Tibial nerve (tissue), 4 donors: ENCODE measurements around the gene GALNT12. TPM values are rescaled to one million over a fixed set of nuclear protein-coding genes. Genes with fewer than 3 reads are reported as not detected.

Experiments used
- DNase-seq, 2 donors: peaks; one replicate each; pipeline ENCODE4 v3.0.0-alpha.2; 2019; ENCODE audit warnings: low spot score in 2 of 2
- H3K27ac ChIP-seq, 4 donors: fragments of 200-600 bp; sonication (generic) in 3 of 4; one replicate each; pipeline ENCODE4 v1.5.1; 2017 to 2019; ENCODE audit warnings: mild to moderate bottlenecking in 1 of 4
- H3K27me3 ChIP-seq, 2 donors: fragments of 200-600 bp; sonication (generic) in 1 of 2; one replicate each; pipeline versions ENCODE4 v1.5.1 to v1.6.0; 2017 to 2019
- H3K36me3 ChIP-seq, 3 donors: fragments of 200-600 bp; sonication (generic); one replicate each; pipeline ENCODE4 v1.5.1; 2018 to 2019
- H3K4me1 ChIP-seq, 4 donors: fragments of 200-600 bp; sonication (generic) in 3 of 4; one replicate each; pipeline ENCODE4 v1.5.1; 2017 to 2019
- H3K4me3 ChIP-seq, 4 donors: fragments of 200-600 bp; sonication (generic) in 3 of 4; one replicate each; pipeline ENCODE4 v1.5.1; 2017 to 2019; ENCODE audit warnings: mild to moderate bottlenecking in 1 of 4, moderate library complexity in 1 of 4
- H3K9me3 ChIP-seq, 4 donors: fragments of 200-600 bp; sonication (generic) in 3 of 4; one replicate each; pipeline ENCODE4 v1.5.1; 2017 to 2019
- CTCF ChIP-seq, 5 experiments: fragments of 200-600 bp in 3 of 5; fragments of 450-650 bp in 2 of 5; sonication (generic) in 3 of 5; IDR thresholded peaks; one replicate each; pipeline ENCODE4 v1.5.1; 2016 to 2019; ENCODE audit warnings: antibody characterized with exemption in 5 of 5, mild to moderate bottlenecking in 3 of 5, moderate library complexity in 2 of 5
- EP300 ChIP-seq, 2 donors: sonication (generic); formaldehyde crosslinking; IDR thresholded peaks; one replicate each; pipeline ENCODE4 v1.6.1; 2017; ENCODE audit warnings: antibody characterized with exemption in 2 of 2, mild to moderate bottlenecking in 1 of 2
- POLR2A ChIP-seq, 2 donors: fragments of 450-650 bp; IDR thresholded peaks; one replicate each; pipeline ENCODE4 v1.6.1; 2017; ENCODE audit warnings: antibody characterized with exemption in 2 of 2, mild to moderate bottlenecking in 2 of 2, moderate library complexity in 2 of 2
- WGBS, 2 donors: methylation state at CpG; one replicate each; pipeline ENCODE4 v1.1.5; 2018; 5-methylcytosine and 5-hydroxymethylcytosine counted together
- total RNA-seq, 4 donors: library from RNA; depleted of rRNA; stranded (reverse); fragments of >200 nt; gene quantifications; one replicate each; pipeline ENCODE4 v1.1.0, GENCODE V29; 2016

Gene GALNT12
- total RNA-seq, 4 donors from 2014 or later, result 1.8 to 6.0 (median 3.5) TPM

- no peak for TF ChIP-seq CTCF (IDR thresholded peaks at IDR 0.05)
- no peak for TF ChIP-seq EP300 (IDR thresholded peaks at IDR 0.05)
- 91 to 92% methylated on average over 2 of the region's 2 CpGs for WGBS, 2 donors
These were observed 40.9 kb upstream of the GALNT12 start for GRCh38 chr9:98766586-98766985.

DNA sequence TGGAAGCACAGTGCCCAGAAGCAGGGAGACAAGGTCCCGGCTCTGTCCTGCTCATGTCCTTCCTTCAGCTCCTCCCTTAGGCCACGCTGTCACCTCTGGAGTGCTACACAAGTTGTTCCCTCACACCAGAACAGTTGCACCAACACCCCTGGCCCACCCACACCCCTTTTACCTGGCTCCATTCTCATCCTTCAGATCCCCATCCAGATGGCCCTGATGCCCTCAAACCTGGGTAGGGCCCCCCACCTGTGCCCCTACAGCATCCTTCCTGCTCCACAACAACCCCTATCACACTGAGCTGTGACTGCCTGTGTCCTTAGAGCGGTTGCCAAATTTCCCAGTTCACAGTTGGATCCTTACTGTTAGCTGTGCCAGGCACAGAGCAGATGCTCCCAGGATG, 40.3 kb upstream of the GALNT12 start:
- Histone ChIP-seq H3K36me3 (peaks cover 0 to 95% (median 6%) of the 10 kb centered on the region in 3 donors), H3K4me1 (no peaks in the 10 kb centered on the region), H3K4me3 (no peak overlapping the region), H3K27ac (no peak overlapping the region), H3K9me3 (peaks cover 0 to 16% (median 0%) of the 10 kb centered on the region in 4 donors), H3K27me3 (no peaks in the 10 kb centered on the region)
- TF ChIP-seq EP300 (IDR thresholded peaks at IDR 0.05), result no peak
- TF ChIP-seq CTCF (IDR thresholded peaks at IDR 0.05), result no peak
- TF ChIP-seq POLR2A (IDR thresholded peaks at IDR 0.05), result no peak
- WGBS, 2 donors, result 74 to 87% methylated on average over 3 of the region's 3 CpGs
- no peak for DNase-seq

More at GRCh38 chr9:98766586-98766985, 40.9 kb upstream of the GALNT12 start:
- Histone ChIP-seq H3K4me3 (no peak overlapping the region), H3K9me3 (peaks cover 0 to 16% (median 0%) of the 10 kb centered on the region in 4 donors), H3K4me1 (no peaks in the 10 kb centered on the region), H3K36me3 (peaks cover 0 to 91% (median 6%) of the 10 kb centered on the region in 3 donors), H3K27ac (no peak overlapping the region), H3K27me3 (no peaks in the 10 kb centered on the region)
- DNase-seq, result no peak

- H3K36me3 ChIP-seq, result peaks cover 0 to 96% (median 6%) of the 10 kb centered on the region in 3 donors
- H3K4me1 ChIP-seq, result no peaks in the 10 kb centered on the region
- H3K9me3 ChIP-seq, result peaks cover 0 to 16% (median 0%) of the 10 kb centered on the region in 4 donors
- TF ChIP-seq EP300 (IDR thresholded peaks at IDR 0.05), result no peak
- no peak for TF ChIP-seq POLR2A (IDR thresholded peaks at IDR 0.05)
- no peak for TF ChIP-seq CTCF (IDR thresholded peaks at IDR 0.05)
- H3K27me3 ChIP-seq, result no peaks in the 10 kb centered on the region
- no peak for DNase-seq
- H3K27ac ChIP-seq, result no peak overlapping the region
- no peak overlapping the region for H3K4me3 ChIP-seq
- WGBS, 2 donors, result 91 to 97% methylated on average over 7 of the region's 7 CpGs
These were observed 39.6 kb upstream of the GALNT12 start for GRCh38 chr9:98767915-98768314.

DNA sequence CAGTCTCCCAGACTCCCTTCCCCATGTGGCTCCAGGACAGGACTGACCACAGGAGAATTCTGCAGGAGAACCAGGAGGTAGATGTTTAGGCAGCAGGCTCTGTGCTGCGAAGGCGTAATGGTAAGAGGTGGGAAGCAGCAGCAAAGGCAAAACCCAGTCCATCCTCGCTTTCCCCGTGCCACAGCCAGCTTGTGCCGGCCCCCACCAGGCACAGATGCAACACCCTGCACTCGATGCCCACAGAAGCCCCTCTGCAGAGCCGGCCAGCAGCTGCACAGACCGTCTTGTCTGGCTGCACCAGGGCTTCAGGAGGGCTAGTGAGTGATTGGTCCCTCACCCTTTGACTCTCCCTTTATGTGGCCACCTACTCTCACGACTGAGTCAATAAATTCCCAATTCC, 39.1 kb upstream of the GALNT12 start:
- WGBS, 2 donors, result 94 to 97% methylated on average over 9 of the region's 9 CpGs
- DNase-seq, result no peak
- H3K36me3 ChIP-seq, result peaks cover 0 to 98% (median 6%) of the 10 kb centered on the region in 3 donors

DNA sequence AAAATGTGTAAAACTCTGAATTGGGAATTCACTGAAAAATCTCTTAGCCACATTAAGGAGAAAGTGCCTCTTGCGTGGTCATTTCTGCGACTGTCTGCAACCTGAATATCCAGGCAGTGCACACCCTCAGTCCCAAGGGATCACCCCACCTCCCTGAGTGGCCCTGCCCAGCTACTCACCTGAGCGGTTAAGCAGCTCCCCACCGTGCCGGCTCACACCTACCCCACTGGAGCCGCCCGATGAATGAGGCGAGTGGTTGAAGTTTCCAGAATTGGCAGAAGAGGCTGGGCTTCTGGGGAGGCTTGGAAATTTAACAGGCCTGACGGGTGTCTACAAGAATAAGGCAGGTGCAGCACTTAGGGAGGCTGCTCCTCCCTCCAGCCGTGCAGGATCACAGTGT, 36.8 kb upstream of the GALNT12 start:
- no peaks in the 10 kb centered on the region for H3K27me3 ChIP-seq
- H3K4me3 ChIP-seq, result no peak overlapping the region
- 93 to 96% methylated on average over 9 to 10 of the region's 10 CpGs for WGBS, 2 donors
- no peak overlapping the region for H3K27ac ChIP-seq
- H3K4me1 ChIP-seq, result no peaks in the 10 kb centered on the region
- peaks cover 0 to 89% (median 10%) of the 10 kb centered on the region in 3 donors for H3K36me3 ChIP-seq
- H3K9me3 ChIP-seq, result no peaks in the 10 kb centered on the region
- DNase-seq, result no peak
- TF ChIP-seq POLR2A (IDR thresholded peaks at IDR 0.05), result no peak

More for the DNA sequence above, 39.1 kb upstream of the GALNT12 start:
- Histone ChIP-seq H3K4me1 (no peaks in the 10 kb centered on the region), H3K27ac (no peak overlapping the region), H3K4me3 (no peak overlapping the region), H3K9me3 (peaks cover 0 to 16% (median 0%) of the 10 kb centered on the region in 4 donors), H3K27me3 (no peaks in the 10 kb centered on the region)
- TF ChIP-seq POLR2A (IDR thresholded peaks at IDR 0.05), result no peak
- no peak for TF ChIP-seq CTCF (IDR thresholded peaks at IDR 0.05)
- no peak for TF ChIP-seq EP300 (IDR thresholded peaks at IDR 0.05)
